ENCODE measurements around the gene COL4A6. TPM values are rescaled to one million over a fixed set of nuclear protein-coding genes. Genes with fewer than 3 reads are reported as not detected.

COL4A6 gene
- polyA plus RNA-seq, 1 donor from 2014 or later = 1.6 TPM

DNA sequence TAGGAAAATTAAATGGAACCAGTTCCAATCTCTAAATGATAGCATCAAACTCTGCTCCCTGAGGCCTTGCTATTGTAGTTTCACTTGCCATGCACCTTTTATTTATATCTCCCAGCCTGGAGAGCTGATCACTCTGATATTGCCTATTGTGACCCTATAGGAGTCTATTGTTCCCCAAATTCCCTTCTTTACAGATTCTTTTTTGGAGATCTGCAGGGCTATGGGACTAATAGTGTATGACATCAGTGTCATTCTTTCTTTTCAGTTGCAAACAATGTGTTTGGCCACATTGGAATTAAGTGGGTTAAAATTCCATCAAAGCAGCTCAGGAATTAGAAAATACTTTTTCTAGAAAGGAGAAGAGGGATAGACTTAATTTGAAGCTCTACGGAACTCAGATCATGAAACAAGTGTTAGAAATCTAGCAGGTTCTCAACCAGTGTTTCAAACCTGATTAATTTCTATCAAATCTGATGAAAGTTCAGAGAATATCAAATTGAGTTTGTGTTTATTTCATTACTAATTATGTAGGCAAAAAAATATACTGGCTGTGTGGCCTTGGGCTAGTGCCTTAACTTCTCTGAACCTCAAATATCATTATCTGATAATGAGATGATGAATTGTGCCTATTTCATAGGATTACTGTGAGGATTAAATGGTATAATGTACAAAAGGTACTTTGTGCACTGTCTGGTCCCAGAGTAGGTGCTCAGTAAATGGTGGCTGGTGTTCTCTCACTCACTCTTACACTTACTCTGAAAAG, 71.4 kb downstream of the COL4A6 start:
- Histone ChIP-seq H3K9ac (ENCODE audit: low read length) (no peak overlapping the region), H3K4me3 (ENCODE audit: low read length) (no peak overlapping the region), H3K79me2 (replicated peaks; ENCODE audit: insufficient read depth, low read length) (no peaks in the 10 kb centered on the region), H4K20me1 (ENCODE audit: insufficient read depth) (no peaks in the 10 kb centered on the region), H2AFZ (ENCODE audit: low read depth, low read length) (no peak overlapping the region), H3K9me3 (ENCODE audit: low read length) (no peaks in the 10 kb centered on the region), H3F3A (ENCODE audit: insufficient read depth, low read length, poor library complexity, severe bottlenecking) (no peaks in the 10 kb centered on the region), H3K9me2 (ENCODE audit: insufficient read depth, low read length) (no peaks in the 10 kb centered on the region), H3K4me2 (ENCODE audit: low read length) (no peak overlapping the region), H3K27ac (ENCODE audit: low read length) (no peak overlapping the region), H3K27me3 (ENCODE audit: insufficient read depth, low read depth, low read length) (no peaks in the 10 kb centered on the region), H3K36me3 (ENCODE audit: insufficient read depth, low read length) (no peaks in the 10 kb centered on the region)
- TF ChIP-seq SMC3 (conservative IDR thresholded peaks at IDR 0.05; ENCODE audit: poor library complexity) (no peak), MXI1 (conservative IDR thresholded peaks at IDR 0.05; ENCODE audit: poor library complexity, severe bottlenecking) (no peak), POLR2AphosphoS5 (IDR thresholded peaks at IDR 0.05) (no peak), TAF1 (IDR thresholded peaks at IDR 0.05; ENCODE audit: low read depth) (no peak), RAD21 (conservative IDR thresholded peaks at IDR 0.05) (no peak), CTCF (IDR thresholded peaks at IDR 0.05; ENCODE audit: poor library complexity, severe bottlenecking) (no peak), EZH2 (IDR thresholded peaks at IDR 0.05; ENCODE audit: borderline replicate concordance, insufficient read depth, low read length, poor library complexity, severe bottlenecking) (no peak), EP300 (conservative IDR thresholded peaks at IDR 0.05; ENCODE audit: poor library complexity, severe bottlenecking) (no peak)
- TF ChIP-seq, protein P1, sequence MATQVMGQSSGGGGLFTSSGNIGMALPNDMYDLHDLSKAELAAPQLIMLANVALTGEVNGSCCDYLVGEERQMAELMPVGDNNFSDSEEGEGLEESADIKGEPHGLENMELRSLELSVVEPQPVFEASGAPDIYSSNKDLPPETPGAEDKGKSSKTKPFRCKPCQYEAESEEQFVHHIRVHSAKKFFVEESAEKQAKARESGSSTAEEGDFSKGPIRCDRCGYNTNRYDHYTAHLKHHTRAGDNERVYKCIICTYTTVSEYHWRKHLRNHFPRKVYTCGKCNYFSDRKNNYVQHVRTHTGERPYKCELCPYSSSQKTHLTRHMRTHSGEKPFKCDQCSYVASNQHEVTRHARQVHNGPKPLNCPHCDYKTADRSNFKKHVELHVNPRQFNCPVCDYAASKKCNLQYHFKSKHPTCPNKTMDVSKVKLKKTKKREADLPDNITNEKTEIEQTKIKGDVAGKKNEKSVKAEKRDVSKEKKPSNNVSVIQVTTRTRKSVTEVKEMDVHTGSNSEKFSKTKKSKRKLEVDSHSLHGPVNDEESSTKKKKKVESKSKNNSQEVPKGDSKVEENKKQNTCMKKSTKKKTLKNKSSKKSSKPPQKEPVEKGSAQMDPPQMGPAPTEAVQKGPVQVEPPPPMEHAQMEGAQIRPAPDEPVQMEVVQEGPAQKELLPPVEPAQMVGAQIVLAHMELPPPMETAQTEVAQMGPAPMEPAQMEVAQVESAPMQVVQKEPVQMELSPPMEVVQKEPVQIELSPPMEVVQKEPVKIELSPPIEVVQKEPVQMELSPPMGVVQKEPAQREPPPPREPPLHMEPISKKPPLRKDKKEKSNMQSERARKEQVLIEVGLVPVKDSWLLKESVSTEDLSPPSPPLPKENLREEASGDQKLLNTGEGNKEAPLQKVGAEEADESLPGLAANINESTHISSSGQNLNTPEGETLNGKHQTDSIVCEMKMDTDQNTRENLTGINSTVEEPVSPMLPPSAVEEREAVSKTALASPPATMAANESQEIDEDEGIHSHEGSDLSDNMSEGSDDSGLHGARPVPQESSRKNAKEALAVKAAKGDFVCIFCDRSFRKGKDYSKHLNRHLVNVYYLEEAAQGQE (IDR thresholded peaks at IDR 0.05; ENCODE audit: borderline replicate concordance) = no peak

- H3K36me3 ChIP-seq (ENCODE audit: insufficient read depth, low read length) = no peaks in the 10 kb centered on the region
- H3K4me2 ChIP-seq (ENCODE audit: low read length) = no peak overlapping the region
- no peaks in the 10 kb centered on the region for H3K79me2 ChIP-seq (replicated peaks; ENCODE audit: insufficient read depth, low read length)
- H3K9me2 ChIP-seq (ENCODE audit: insufficient read depth, low read length) = no peaks in the 10 kb centered on the region
- H3K9me3 ChIP-seq (ENCODE audit: low read length) = no peaks in the 10 kb centered on the region
- no peak overlapping the region for H3K4me3 ChIP-seq (ENCODE audit: low read length)
- H3F3A ChIP-seq (ENCODE audit: insufficient read depth, low read length, poor library complexity, severe bottlenecking) = no peaks in the 10 kb centered on the region
- no peaks in the 10 kb centered on the region for H4K20me1 ChIP-seq (ENCODE audit: insufficient read depth)
- no peaks in the 10 kb centered on the region for H3K27me3 ChIP-seq (ENCODE audit: insufficient read depth, low read depth, low read length)
- TF ChIP-seq TAF1 (IDR thresholded peaks at IDR 0.05; ENCODE audit: low read depth) = no peak
- TF ChIP-seq SMC3 (conservative IDR thresholded peaks at IDR 0.05; ENCODE audit: poor library complexity) = no peak
- no peak for TF ChIP-seq EP300 (conservative IDR thresholded peaks at IDR 0.05; ENCODE audit: poor library complexity, severe bottlenecking)
- TF ChIP-seq CTCF (IDR thresholded peaks at IDR 0.05; ENCODE audit: poor library complexity, severe bottlenecking) = no peak
- no peak overlapping the region for H3K9ac ChIP-seq (ENCODE audit: low read length)
- H3K27ac ChIP-seq (ENCODE audit: low read length) = no peak overlapping the region
- no peak overlapping the region for H2AFZ ChIP-seq (ENCODE audit: low read depth, low read length)
These were observed 76.2 kb downstream of the COL4A6 start for GRCh38 chrX:108362026-108362425.

All from neural cell (in vitro differentiated cells).